Prostate gland (tissue), 2 donors: ENCODE measurements around the gene TGFBR1. TPM values are rescaled to one million over a fixed set of nuclear protein-coding genes. Genes with fewer than 3 reads are reported as not detected.
"Not testable (repeated sequence)": the region's sequence is repeated elsewhere in the genome, so short reads cannot be mapped to it uniquely, and the experiment has no call there.

Experiments
- DNase-seq: peaks from one replicate; pipeline ENCODE4 v3.0.0-alpha.2; 2019; ENCODE audit warnings: low spot score
- H3K27ac ChIP-seq, 2 donors: fragments of 200-600 bp; sonication (generic); 2 replicates each; pipeline ENCODE4 v1.5.1; 2017 to 2019
- H3K27me3 ChIP-seq: fragments of 200-600 bp; sonication (generic); replicated peaks from 2 replicates; pipeline ENCODE4 v1.5.1; 2019; ENCODE audit not compliant: insufficient read depth
- H3K36me3 ChIP-seq, 2 donors: fragments of 200-600 bp; sonication (generic); 1 replicate in 1 of 2; 2 replicates in 1 of 2; pipeline versions ENCODE4 v1.5.1 to v1.8.1; 2017 to 2019
- H3K4me1 ChIP-seq: fragments of 200-600 bp; sonication (generic); replicated peaks from 2 replicates; pipeline ENCODE4 v1.5.1; 2019
- H3K4me3 ChIP-seq, 2 donors: fragments of 200-600 bp; sonication (generic); 2 replicates each; pipeline ENCODE4 v1.5.1; 2017 to 2019
- H3K9me3 ChIP-seq: fragments of 200-600 bp; sonication (generic); 2 replicates; pipeline ENCODE4 v1.5.1; 2017
- POLR2A ChIP-seq: fragments of 450-650 bp; IDR thresholded peaks from one replicate; pipeline ENCODE4 v1.6.1; 2016; ENCODE audit warnings: antibody characterized with exemption, mild to moderate bottlenecking
- POLR2AphosphoS5 ChIP-seq: sonication (generic); formaldehyde crosslinking; IDR thresholded peaks from one replicate; pipeline ENCODE4 v1.6.1; 2017; ENCODE audit warnings: antibody characterized with exemption
- WGBS: methylation state at CpG from one replicate; pipeline ENCODE4 v1.1.5; 2018; 5-methylcytosine and 5-hydroxymethylcytosine counted together
- intact Hi-C: fragments of 100-400 bp; cut with DNase I; formaldehyde crosslinking; loops from one replicate; pipeline ENCODE4 v1.14.2; 2022
- total RNA-seq, 2 donors: library from RNA; depleted of rRNA; stranded (reverse); fragments of >200 nt; gene quantifications; one replicate each; pipeline ENCODE4 v1.1.0, GENCODE V29; 2016
- TF ChIP-seq, protein P1 (sequence below), 4 experiments: fragments of 200-600 bp in 2 of 4; fragments of 450-650 bp in 2 of 4; sonication (generic) in 2 of 4; IDR thresholded peaks; 1 replicate in 3 of 4; 2 replicates in 1 of 4; pipeline ENCODE4 v1.5.1; 2016 to 2019; ENCODE audit warnings: antibody characterized with exemption in 4 of 4, mild to moderate bottlenecking in 2 of 4, moderate library complexity in 2 of 4

The TGFBR1 gene
- total RNA-seq, 2 donors from 2014 or later: 22.2 to 25.5 TPM

DNA sequence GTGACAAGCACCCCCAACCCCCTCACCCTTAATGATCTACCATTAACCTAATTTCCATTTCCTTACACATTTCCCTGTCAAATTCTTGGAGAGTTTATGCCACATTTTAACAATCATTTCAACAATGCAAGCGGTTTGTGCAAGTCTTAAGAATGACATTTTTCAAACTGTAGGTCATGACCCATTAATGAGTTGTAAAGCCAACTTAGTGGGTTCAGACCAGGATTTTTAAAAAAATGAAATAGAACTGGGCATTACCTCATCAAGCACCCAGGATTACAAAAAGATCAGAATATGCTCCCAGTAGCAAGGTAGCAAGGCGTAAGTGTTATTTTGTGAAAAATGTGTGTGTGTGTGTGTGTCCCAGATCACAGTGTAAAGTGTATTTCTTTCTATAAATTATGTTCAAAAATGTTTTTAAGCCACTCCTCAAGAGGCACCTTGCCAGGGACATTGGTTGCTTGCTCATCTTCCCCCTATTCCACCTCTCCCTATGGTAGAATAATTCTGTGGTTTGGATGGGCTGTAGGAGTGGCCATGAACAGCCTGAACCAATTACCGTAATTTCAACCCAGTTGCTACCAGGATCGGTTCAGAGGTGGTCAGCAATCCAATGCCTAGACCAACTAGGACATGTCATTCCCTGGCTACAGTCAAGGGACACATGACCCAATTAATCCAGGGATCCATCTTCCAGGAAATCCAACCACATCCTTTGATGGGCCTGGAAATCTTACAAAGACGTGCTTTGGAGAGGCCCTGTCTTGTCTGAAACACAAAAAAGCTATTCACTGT is 14.4 kb upstream of the TGFBR1 start:
- H3K27ac ChIP-seq: no peak overlapping the region
- no peak for DNase-seq
- no peaks in the 10 kb centered on the region for H3K27me3 ChIP-seq
- intact Hi-C loops: no loop called here
- 84% methylated on average over 5 of the region's 5 CpGs for WGBS
- H3K4me3 ChIP-seq: no peak overlapping the region
- no peaks in the 10 kb centered on the region for H3K36me3 ChIP-seq
- no peaks in the 10 kb centered on the region for H3K4me1 ChIP-seq
- H3K9me3 ChIP-seq: no peaks in the 10 kb centered on the region
- TF ChIP-seq, protein P1, sequence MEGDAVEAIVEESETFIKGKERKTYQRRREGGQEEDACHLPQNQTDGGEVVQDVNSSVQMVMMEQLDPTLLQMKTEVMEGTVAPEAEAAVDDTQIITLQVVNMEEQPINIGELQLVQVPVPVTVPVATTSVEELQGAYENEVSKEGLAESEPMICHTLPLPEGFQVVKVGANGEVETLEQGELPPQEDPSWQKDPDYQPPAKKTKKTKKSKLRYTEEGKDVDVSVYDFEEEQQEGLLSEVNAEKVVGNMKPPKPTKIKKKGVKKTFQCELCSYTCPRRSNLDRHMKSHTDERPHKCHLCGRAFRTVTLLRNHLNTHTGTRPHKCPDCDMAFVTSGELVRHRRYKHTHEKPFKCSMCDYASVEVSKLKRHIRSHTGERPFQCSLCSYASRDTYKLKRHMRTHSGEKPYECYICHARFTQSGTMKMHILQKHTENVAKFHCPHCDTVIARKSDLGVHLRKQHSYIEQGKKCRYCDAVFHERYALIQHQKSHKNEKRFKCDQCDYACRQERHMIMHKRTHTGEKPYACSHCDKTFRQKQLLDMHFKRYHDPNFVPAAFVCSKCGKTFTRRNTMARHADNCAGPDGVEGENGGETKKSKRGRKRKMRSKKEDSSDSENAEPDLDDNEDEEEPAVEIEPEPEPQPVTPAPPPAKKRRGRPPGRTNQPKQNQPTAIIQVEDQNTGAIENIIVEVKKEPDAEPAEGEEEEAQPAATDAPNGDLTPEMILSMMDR (IDR thresholded peaks at IDR 0.05): no peak
- no peak for TF ChIP-seq POLR2A
- no peak for TF ChIP-seq POLR2AphosphoS5

DNA sequence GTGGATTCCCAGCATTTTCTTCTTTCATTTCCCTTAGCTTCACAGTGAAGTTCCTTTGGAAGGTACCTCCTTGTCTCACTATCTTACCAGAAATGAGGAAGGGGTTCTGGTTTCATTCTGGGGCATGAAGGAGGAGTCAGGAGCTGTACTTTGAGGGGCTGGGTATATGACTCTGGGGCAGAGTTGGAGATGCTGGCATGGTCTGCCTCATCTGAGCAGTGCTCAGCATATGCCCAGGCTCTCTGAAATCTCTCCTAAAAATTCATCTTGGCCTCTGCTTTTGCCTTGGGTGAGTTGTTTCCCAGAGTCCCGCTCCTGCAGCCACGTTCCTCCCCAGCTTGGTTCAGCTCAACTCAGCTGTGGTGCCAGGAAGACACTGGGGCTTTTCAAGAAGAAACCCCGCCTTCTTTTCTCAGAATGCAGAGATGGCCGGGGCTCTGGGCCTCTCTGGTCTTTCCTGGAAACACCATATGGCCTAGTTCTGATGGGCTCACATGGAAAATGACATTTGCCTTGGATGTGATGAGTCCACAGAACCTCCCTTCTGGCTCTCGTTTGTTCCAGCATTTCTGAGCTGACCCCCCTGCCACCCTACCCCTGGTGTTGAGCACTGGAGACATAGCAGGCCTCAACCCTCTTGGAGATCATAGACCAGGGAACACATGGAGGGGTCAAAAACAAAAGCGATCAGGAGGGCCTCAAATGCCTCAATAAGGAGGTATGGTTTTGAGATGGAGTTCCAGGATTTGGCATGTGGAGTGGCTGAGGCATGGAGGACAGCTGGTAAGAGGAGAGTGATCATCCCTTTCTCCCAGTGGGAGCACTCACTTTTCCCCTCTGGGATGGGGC is 12.0 kb upstream of the TGFBR1 start:
- Histone ChIP-seq H3K36me3 (no peaks in the 10 kb centered on the region), H3K4me1 (no peaks in the 10 kb centered on the region), H3K9me3 (no peaks in the 10 kb centered on the region), H3K27ac (no peak overlapping the region), H3K27me3 (no peaks in the 10 kb centered on the region), H3K4me3 (no peak overlapping the region)
- WGBS: 88% methylated on average over 5 of the region's 6 CpGs
- intact Hi-C loops: no loop called here
- no peak for TF ChIP-seq POLR2AphosphoS5
- no peak for TF ChIP-seq POLR2A
- TF ChIP-seq, protein P1 (IDR thresholded peaks at IDR 0.05): no peak
- no peak for DNase-seq

DNA sequence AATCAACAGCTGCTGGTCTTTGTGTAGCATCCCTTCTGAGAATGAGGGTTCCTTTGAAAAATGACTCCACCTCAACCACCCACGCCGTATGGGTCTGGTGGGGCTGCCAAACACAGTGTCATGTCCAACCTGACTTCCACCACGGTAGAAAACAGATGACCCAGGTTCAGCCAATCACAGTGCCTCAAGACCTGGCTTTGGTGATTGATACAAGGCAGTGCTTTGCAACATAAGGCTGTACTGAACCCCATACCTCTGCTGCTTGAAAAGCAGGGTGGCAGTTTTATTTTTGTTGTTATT is 11.5 kb upstream of the TGFBR1 start:
- H3K9me3 ChIP-seq: no peaks in the 10 kb centered on the region
- no peaks in the 10 kb centered on the region for H3K27me3 ChIP-seq
- H3K4me1 ChIP-seq: no peaks in the 10 kb centered on the region
- H3K4me3 ChIP-seq: no peak overlapping the region
- no peak for DNase-seq
- intact Hi-C loops: no loop called here
- WGBS: 87% methylated on average over 3 of the region's 3 CpGs
- no peaks in the 10 kb centered on the region for H3K36me3 ChIP-seq
- TF ChIP-seq POLR2AphosphoS5: no peak
- no peak for TF ChIP-seq POLR2A
- TF ChIP-seq, protein P1 (IDR thresholded peaks at IDR 0.05): no peak
- H3K27ac ChIP-seq: no peak overlapping the region

DNA sequence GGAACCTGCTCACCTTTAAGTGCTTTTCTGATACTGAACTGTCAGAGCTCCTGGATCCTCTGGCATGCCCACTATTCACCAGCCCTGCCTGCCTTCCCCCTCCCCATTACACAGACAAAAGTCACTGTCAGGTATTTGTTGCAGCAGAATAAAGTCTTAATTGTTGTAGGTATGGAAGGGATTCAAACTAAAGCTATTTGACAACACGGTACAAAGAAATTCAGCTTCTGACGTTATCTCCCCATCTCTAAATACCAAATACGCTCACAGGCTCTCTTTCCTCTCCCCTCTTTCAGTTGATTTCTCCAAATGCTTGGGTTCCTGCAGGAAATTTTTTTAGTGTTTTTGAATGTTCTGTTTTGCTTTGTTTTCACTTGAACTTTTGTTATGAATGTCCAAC is 9.3 kb upstream of the TGFBR1 start:
- WGBS: 38% methylated on average over 3 of the region's 3 CpGs
- Histone ChIP-seq H3K9me3 (no peaks in the 10 kb centered on the region), H3K27ac (no peak overlapping the region), H3K4me1 (no peaks in the 10 kb centered on the region), H3K27me3 (no peaks in the 10 kb centered on the region), H3K4me3 (no peak overlapping the region), H3K36me3 (no peaks in the 10 kb centered on the region)
- TF ChIP-seq POLR2A (no peak), POLR2AphosphoS5 (no peak)
- TF ChIP-seq, protein P1 (IDR thresholded peaks at IDR 0.05): no peak
- intact Hi-C loops: no loop called here
- DNase-seq: no peak

DNA sequence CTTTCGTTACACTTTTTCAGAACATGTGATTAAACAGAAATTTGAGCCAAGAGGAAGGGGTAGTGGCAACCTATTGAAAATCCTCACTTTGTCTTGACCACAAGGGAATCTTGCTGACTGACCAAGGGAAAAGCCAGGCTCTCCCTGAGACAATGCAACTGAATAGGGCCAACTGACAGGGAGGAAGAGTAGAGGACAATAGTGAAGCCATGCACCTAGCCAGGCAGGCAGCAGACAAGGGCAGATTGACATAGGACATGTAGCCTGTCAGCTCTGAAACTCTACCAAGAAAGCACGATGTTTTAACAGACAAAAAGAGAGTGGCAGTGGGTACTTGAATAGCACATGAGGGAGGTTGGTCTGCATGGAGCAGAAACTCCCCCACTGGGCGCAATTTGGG is 8.5 kb upstream of the TGFBR1 start:
- DNase-seq: no peak
- Histone ChIP-seq H3K36me3 (no peaks in the 10 kb centered on the region), H3K4me1 (no peaks in the 10 kb centered on the region), H3K4me3 (no peak overlapping the region), H3K27ac (no peak overlapping the region), H3K27me3 (no peaks in the 10 kb centered on the region), H3K9me3 (no peaks in the 10 kb centered on the region)
- no peak for TF ChIP-seq POLR2A
- TF ChIP-seq, protein P1 (IDR thresholded peaks at IDR 0.05): no peak
- no peak for TF ChIP-seq POLR2AphosphoS5
- 89% methylated on average over 3 of the region's 3 CpGs for WGBS
- intact Hi-C loops: no loop called here

DNA sequence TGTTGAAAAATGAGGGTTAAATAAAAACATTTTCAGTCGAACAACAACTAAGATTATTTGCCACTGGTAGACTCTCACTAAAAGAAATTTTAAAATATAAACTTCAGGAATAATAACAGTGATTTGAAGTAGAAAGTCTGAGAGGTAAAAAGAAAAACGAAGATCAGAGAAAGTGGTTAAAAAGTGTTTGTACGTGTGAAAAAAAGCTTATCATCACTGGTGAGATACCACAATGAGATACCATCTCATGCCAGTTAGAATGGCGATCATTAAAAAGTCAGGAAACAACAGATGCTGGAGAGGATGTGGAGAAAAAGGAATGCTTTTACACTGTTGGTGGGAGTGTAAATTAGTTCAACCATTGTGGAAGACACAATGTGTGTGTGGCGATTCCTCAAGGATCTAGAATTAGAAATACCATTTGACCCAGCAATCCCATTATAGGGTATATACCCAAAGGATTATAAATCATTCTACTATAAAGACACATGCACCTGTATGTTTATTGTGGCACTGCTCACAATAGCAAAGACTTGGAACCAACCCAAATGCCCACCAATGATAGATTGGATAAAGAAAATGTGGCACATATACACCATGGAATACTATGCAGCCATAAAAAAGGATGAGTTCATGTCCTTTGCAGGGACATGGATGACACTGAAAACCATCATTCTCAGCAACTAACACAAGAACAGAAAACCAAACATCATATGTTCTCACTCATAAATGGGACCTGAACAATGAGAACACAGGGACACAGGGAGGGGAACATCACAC is 4.9 kb upstream of the TGFBR1 start:
- H3K9me3 ChIP-seq, H3K36me3 ChIP-seq, DNase-seq, H3K27me3 ChIP-seq, H3K27ac ChIP-seq, H3K4me3 ChIP-seq, H3K4me1 ChIP-seq: not testable (repeated sequence)
- intact Hi-C loops: loop anchor here (10.0 kb wide), 1 partner anchor 725 kb away; the partner anchor contains the start of gene NR4A3
- 89% methylated on average over 5 of the region's 5 CpGs for WGBS
